ENCODE measurements around the gene CPNE5.
A peak's percentile ranks its signal among the peaks of the same experiment; 100 is the strongest.

CPNE5 gene

GRCh38 chr6:36838896-36839748 lies at the start of gene CPNE5:
TSS of gene CPNE5 (minus strand) at chr6:36839444. CDS start at chr6:36839377, 67 bp downstream.
- no peak for DNase-seq

GRCh38 chr6:36888115-36888643 lies 48.9 kb upstream of the CPNE5 start:
- DNase-seq = no peak

GRCh38 chr6:36886950-36887618 lies 47.8 kb upstream of the CPNE5 start:
- DNase-seq = no peak

GRCh38 chr6:36885461-36886401 lies 46.5 kb upstream of the CPNE5 start, which contains the start of gene C6orf89:
TSS of gene C6orf89 (plus strand) at chr6:36885952. CDS start at chr6:36899445, 13,493 bp downstream.
- DNase-seq = peak; percentile 95

GRCh38 chr6:36884610-36885009 lies 45.4 kb upstream of the CPNE5 start:
- no peak for DNase-seq

- no peak for DNase-seq
These were observed 36.0 kb upstream of the CPNE5 start for GRCh38 chr6:36875250-36875633.

GRCh38 chr6:36874443-36875249 lies 35.4 kb upstream of the CPNE5 start, which contains the start of gene PPIL1:
TSS of gene PPIL1 (minus strand) at chr6:36874803. CDS start at chr6:36874772, 31 bp downstream.
- DNase-seq = peak; percentile 78

GRCh38 chr6:36873612-36874442 lies 34.6 kb upstream of the CPNE5 start:
- DNase-seq = no peak

- DNase-seq = no peak
These were observed 33.9 kb upstream of the CPNE5 start for GRCh38 chr6:36873115-36873514.

GRCh38 chr6:36871686-36872085 lies 32.4 kb upstream of the CPNE5 start:
- DNase-seq = no peak

GRCh38 chr6:36867471-36868224 lies 28.4 kb upstream of the CPNE5 start:
- no peak for DNase-seq

GRCh38 chr6:36865835-36866234 lies 26.6 kb upstream of the CPNE5 start:
- DNase-seq = no peak

- no peak for DNase-seq
These were observed 24.7 kb upstream of the CPNE5 start for GRCh38 chr6:36863670-36864540.

- no peak for DNase-seq
These were observed 23.7 kb upstream of the CPNE5 start for GRCh38 chr6:36862848-36863382.

- DNase-seq = no peak
These were observed 23.1 kb upstream of the CPNE5 start for GRCh38 chr6:36862164-36862847.

- no peak for DNase-seq
These were observed 20.9 kb upstream of the CPNE5 start for GRCh38 chr6:36860126-36860525.

- no peak for DNase-seq
These were observed 19.2 kb upstream of the CPNE5 start for GRCh38 chr6:36858407-36858981.

GRCh38 chr6:36857325-36857724 lies 18.1 kb upstream of the CPNE5 start:
- no peak for DNase-seq

Data from activated CD4-positive, alpha-beta T cell treated with anti-CD3 and anti-CD28 coated beads for 1 hour (primary cell).